Epithelial cell of esophagus (primary cell): ENCODE data around the gene TMEM184B.

ENCODE experiments used
- DNase-seq: peaks from one replicate; pipeline ENCODE4 v3.0.0; 2010; ENCODE audit warnings: low read depth
- H3K4me3 ChIP-seq: 2 replicates; pipeline ENCODE4 v1.5.1; 2011; ENCODE audit warnings: mild to moderate bottlenecking, low read length, control low read depth
- TF ChIP-seq, protein P1 (sequence below): IDR thresholded peaks from 2 replicates; pipeline ENCODE4 v1.5.1; 2011; ENCODE audit warnings: low read depth, mild to moderate bottlenecking, low read length, control low read depth, inconsistent platforms; ENCODE audit not compliant: insufficient read depth; ENCODE audit errors: missing control alignments

TMEM184B gene

GRCh38 chr22:38296372-38296771 is 23.6 kb upstream of the TMEM184B start:
- no peak for DNase-seq
- no peak overlapping the region for H3K4me3 ChIP-seq
- TF ChIP-seq, protein P1, sequence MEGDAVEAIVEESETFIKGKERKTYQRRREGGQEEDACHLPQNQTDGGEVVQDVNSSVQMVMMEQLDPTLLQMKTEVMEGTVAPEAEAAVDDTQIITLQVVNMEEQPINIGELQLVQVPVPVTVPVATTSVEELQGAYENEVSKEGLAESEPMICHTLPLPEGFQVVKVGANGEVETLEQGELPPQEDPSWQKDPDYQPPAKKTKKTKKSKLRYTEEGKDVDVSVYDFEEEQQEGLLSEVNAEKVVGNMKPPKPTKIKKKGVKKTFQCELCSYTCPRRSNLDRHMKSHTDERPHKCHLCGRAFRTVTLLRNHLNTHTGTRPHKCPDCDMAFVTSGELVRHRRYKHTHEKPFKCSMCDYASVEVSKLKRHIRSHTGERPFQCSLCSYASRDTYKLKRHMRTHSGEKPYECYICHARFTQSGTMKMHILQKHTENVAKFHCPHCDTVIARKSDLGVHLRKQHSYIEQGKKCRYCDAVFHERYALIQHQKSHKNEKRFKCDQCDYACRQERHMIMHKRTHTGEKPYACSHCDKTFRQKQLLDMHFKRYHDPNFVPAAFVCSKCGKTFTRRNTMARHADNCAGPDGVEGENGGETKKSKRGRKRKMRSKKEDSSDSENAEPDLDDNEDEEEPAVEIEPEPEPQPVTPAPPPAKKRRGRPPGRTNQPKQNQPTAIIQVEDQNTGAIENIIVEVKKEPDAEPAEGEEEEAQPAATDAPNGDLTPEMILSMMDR = no peak

DNA sequence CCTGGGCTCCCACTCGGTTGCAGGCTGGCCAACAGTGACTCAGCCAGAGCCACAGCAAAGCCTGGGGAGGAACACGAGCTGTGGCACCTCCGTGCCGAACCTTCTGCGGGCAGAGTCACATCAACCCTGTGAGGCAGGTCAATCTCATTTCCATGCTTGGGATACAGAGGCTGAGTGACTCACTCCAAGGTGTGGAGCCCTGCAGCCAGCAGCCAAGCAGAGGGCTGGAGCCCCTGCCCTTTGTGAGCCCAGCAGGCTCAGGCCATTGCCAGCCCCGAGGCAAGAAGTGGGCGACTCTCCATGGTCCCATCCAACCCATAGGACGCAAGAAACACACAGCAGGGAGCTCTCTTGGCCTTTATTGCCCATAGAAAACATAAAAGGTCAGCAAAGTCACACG is 23.1 kb upstream of the TMEM184B start:
- TF ChIP-seq, protein P1 = no peak
- no peak overlapping the region for H3K4me3 ChIP-seq
- DNase-seq = no peak

GRCh38 chr22:38295339-38295738 is 22.5 kb upstream of the TMEM184B start:
- no peak overlapping the region for H3K4me3 ChIP-seq
- DNase-seq = no peak
- TF ChIP-seq, protein P1 = no peak

DNA sequence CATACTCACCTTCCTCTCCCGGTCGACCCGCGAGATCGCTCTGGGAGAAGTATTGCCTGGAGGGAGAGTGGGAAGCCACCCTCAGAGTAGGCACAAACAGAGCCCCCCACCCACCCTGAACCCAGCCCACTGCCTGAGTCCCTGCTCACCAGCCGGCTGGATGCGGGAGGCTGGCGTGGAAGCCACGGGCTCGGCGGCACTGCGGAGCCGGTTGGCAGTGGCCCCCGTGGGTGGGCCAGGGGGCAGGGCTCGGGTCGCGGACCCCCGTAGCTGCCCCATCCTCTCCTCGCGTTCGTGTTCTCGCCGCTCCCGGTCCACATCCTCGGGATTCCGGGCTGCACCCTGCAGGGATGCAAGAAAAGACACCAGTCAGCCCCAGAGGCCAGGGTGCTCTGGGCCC is 21.4 kb upstream of the TMEM184B start:
- DNase-seq = no peak
- TF ChIP-seq, protein P1 = no peak
- H3K4me3 ChIP-seq = no peak overlapping the region

GRCh38 chr22:38292694-38293093 is 19.9 kb upstream of the TMEM184B start:
- DNase-seq = no peak
- H3K4me3 ChIP-seq = no peak overlapping the region
- TF ChIP-seq, protein P1 = no peak

GRCh38 chr22:38291201-38291777 is 18.5 kb upstream of the TMEM184B start:
- DNase-seq = no peak
- H3K4me3 ChIP-seq = no peak overlapping the region
- TF ChIP-seq, protein P1 = no peak

DNA sequence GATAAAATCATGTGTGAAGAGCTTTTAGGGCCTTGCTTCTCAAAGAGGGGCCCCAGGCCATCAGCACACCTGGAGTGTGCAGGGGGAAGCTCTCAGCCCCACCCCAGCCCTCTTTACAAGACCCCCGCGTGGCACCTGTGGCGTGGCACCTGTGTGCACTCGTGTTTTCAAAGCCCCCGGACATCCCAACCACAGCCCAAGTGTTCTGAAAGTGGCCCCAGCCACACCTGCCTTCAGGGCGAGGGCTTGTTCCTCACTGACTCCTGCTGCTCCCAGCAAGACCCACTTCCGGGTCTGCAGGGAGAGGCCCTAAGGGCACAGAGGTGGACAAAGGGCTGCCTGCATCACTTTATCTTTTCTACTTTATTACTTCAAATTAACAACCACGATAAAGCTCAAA is 17.5 kb upstream of the TMEM184B start:
- no peak overlapping the region for H3K4me3 ChIP-seq
- TF ChIP-seq, protein P1 = no peak
- no peak for DNase-seq
